NCI-H2196 (cell line): ENCODE results near the gene OIP5.
"Not testable (repeated sequence)": the region's sequence is repeated elsewhere in the genome, so short reads cannot be mapped to it uniquely, and the experiment has no call there.

Experiments used
- DNase-seq: peaks from one replicate; lab custom pipeline; 2025; ENCODE audit not compliant: unreplicated experiment; lab: John Stamatoyannopoulos, UW

Gene OIP5

DNA sequence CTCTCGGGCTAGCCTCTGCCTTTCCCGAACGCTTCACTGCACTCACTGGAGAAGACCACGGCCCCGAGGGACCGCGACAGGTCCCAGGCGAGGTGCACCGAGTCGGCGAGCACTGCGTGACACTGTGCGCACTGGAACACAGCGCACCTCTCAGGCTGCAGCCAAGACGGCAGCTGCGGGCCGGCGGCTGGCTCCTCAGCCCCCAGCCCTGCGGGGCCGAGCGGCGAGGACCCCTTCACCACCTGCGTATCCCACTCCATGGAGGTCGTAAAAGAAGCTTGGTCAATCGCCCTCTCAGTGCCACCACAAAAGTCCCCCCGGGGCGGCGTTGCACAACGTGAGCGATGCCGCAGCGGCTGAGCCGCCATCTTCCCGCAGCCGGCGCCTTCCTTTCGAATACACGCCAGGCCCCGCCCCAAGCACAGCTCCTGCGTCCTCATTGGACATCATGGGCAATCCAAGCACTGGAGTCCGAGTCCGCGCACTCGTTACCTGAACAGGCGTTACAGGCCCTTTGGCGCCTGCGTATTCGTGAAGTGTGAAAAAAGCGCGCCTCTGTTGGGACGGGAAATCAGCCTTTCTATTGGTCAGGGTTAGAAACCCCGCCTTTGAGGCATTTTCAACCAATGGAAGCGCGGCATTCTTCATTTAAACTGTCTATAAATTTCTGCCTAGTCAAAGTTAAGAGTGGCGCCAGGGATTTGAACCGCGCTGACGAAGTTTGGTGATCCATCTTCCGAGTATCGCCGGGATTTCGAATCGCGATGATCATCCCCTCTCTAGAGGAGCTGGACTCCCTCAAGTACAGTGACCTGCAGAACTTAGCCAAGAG is at the start of gene OIP5, which contains the start of gene NUSAP1:
Gene OIP5 (minus strand): TSS at position 398 of the 832 bp plus-strand sequence. CDS start 30 bp downstream, at position 368.
Gene NUSAP1 (plus strand): TSS at position 688 of the 832 bp plus-strand sequence. CDS start 77 bp downstream, at position 765.
- DNase-seq: peak; percentile 96

DNA sequence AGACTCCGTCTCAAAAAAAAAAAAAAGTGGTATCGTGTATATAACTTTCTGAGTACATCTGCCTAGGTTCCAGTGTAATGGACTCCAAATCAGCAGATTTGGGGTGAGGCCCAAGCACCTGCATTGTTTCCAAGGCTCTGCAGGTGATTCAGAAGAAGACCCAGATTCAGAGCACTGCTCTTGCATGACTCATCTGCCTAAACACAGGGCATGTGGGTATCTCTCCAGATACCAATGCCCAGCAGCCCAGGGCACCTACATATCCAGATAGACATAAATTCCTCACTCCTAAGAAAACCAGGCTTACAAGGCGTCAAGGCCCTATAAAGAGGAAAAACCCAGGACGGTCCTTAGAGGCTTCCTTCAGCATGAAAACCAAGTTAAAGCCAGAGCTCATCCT is 45.6 kb upstream of the OIP5 start:
- DNase-seq: no peak

DNA sequence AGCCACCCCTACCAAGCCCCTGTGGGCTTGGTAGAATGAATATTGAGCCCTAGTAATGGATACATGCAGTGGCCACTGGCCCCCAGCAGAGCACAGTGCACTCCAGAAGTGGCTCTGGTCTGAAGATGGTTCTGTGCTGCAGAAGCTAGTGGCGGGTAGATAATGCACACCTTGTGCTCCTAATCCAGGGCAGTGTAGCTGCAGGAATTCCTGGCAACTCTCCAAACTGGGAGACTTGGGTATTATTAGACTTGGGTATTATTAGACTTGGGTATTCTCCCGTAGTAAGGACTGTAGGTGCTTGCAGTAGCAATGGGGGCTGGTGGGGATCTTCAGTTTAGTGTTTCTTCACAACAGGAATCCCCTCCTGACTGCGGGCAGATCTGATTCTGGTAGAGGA is 35.0 kb upstream of the OIP5 start:
- no peak for DNase-seq

DNA sequence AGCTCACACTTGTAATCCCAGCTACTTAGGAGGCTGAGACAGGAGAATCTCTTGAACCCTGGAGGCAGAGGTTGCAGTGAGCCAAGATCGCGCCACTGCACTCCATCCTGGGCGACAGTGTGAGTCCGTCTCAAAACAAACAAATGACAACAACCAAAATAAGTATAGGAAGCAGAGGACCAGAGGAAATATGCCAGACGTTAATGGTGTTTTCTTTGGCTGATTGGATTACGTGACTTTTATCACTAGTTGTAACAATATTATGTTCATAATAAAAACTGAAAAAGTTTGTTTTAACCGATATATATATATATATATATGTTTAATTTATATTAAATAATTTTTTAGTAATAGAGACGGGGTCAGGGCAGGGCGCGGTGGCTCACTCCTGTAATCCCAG is 22.0 kb upstream of the OIP5 start:
- no peak for DNase-seq

DNA sequence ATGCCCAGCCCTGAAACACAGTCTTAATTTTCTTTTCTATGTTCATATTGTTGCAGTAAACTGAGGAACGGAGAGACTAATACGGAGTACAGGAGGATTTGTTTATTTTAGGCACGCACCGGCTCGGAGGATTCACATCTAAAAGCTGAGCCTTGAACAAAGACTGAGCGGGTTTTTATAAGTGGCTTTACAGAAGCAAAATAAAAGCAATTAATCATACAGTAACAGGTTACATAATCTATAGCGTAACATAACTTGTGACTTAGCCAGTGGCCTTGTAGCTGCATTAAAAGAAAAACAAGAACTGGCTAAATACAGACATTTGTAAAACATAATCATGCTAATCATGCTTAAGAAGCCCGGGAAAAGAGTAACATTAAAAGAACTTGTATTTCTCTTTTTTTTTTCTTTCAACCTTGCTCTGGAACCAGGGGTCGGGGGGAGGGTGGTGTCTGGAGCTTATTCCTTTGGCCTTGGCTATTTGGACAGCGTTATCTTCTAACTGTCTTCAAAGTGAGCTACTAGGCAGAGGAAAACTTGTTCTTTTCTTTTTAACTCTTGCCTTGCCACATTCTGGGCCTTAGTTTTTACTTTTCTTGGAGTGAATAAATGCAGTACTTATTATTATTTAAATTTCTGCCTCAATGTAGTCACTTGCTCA is 17.8 kb upstream of the OIP5 start:
- DNase-seq: no peak

DNA sequence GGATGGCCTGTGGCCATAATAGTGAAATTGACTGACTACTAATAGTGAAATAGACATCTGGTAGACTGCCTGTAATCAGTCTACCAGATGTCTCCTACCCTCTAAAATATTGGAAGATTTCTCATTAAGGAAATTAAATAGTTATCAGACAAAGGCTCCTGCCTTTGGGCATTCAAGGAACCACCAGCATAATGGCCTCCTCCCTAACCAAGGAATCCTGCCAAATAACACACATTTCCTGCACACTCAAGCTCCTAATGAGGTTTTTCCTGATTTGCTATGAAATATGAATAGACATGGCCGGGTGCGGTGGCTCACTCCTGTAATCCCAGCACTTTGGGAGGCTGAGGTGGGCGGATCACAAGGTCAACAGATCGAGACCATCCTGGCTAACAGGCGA is 14.8 kb upstream of the OIP5 start:
- DNase-seq: no peak

DNA sequence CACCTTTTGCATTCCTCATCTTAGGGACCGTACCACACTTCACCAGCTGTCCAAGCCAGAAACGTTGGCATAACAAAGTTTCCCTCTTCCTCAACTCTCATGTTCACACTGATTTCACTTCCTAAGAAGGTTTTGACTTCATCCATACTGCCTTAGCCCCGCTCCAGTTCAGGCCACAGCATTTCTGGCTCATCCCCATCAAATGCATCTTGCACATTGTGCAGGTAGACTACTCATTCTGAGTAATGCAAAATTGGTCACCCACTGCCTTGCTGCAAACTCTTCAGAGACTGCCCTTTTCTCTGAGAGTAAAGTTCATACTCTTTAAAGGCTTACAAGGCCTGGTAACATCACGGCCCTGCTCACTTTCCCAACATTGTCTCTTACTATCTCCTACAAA is 9.1 kb upstream of the OIP5 start:
- DNase-seq: no peak

DNA sequence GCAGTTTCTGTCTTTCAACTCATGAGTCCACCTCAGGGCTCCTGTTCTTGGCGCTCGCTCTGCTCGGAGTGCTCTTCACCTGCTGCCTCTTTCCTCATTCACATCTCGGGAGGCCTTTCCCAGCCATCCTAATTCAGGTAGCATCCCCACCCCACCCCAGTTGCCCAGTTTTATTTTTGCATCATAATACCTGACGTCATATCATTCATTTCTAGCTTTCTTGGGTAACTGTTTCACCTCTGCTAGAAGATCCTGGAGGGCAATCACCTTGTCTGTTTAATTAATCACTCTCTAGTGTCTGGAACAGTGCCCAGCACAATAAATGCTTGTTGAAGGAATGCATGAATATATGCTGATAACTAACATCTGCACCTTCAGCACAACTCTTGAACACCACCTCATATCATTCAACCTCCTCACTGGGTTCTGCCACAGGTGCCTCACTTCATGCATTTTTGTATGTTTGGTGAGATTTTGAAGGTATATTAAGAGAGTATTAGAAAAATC is 7.9 kb upstream of the OIP5 start:
- peak; percentile 1 for DNase-seq

DNA sequence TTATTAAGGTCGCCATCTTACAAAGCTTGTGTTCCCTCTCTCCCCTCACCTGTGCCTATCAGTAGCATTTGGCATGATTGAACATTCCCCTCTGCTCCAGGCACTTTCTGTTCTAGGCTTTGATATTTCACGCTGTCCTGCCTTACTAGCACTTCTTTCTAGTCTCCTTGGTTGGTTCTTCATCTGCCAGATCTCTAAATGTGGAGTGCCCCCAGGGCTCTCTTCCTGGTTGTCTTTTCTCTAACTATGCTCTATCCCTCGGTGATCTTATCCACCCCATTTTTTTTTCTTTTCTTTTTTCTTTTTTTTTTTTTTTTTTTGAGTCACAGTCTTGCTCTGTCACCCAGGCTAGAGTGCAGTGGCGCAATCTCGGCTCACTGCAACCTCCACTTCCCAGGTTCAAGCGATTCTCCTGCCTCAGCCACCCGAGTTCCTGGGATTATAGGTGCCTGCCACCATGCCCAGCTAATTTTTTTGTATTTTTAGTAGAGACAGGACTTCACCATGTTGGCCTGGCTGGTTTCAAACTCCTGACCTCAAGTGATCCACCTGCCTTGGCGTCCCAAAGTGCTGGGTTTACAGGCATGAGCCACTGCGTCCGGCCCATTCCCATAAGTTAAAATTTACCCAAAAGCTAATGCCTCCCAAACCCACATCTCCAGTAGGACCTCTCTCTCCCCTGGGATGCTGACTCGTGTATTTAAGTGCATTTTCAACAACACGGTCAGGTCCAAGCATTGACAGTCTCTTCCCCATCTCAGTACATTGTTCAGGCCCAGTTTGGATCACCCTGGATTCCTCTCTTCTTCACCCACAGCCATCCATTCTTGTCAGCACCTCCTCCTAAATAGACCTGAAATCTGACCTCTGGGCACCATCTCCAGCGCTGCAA is 5.5 kb upstream of the OIP5 start:
- DNase-seq: no peak

DNA sequence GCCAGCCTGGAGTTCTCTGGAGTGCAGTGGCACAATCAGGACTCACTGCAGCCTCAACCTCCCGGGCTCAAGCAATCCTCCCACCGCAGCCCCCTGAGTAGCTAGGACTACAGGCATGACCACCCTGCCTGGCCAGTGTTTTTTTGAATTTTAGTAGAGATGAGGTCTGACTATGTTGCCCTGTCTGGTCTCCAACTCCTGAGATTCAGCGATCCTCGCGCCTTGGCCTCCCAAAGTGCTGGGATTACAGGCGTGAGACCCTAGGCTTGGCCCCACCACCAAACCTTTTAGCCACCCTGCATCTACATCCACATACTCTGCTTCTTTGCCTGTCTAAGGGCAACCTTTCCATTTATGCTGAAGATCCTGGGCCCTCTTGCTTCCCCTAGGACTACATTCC is 4.7 kb upstream of the OIP5 start:
- DNase-seq: no peak

DNA sequence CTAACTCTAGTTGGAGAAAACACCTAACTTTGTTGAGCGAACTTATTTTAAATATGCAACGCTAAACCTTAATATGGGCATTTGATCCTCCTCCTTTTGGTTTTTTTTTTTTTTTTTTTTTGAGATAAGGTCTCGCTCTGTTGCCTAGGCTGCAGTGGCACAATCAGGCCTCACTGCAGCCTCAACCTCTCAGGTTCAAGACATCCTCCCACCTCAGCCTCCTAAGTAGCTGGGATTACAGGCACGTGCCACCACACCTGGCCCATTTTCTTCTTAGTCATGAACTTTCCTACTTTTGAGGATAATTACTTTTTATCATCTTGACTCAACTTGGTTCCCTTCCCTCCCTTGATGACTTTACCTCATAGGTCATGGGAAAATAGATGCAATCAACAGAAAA is 4.2 kb upstream of the OIP5 start:
- DNase-seq: no peak

DNA sequence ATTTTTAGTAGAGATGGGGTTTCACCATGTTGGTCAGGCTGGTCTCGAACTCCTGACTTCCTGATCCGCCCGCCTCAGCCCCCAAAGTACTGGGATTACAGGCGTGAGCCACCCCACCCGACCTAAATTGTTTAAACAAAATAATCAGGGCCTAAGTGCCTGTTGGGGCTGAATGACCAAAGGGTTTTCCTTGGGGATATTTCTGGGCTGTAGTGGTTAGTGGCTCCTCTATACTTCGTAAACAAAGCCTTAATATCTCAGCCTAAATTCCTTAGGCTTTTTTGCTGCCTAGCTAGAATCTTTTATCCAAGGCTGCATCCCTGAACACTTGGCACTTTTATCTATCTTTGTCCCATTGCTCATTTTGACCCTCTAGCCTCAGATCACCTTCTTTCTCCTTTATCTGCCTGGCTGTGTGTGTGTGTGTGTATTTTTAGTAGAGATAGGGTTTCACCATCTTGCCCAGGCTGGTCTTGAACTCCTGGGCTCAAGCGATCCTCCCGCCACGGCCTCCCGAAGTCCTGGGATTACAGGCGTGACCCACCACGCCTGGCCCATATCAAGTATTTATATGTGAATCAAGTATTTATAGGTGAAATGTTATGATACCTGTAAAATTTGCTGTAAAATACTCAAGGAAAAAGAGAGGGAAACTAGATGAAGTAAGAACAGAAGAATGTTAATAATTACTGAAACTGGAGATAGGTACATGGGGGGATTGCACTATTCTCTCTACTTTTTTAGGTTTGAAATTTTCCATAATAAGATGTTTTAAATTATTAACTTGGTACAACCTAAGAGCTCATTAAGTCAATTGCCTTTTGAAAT is 2.1 kb upstream of the OIP5 start:
- DNase-seq: no peak

DNA sequence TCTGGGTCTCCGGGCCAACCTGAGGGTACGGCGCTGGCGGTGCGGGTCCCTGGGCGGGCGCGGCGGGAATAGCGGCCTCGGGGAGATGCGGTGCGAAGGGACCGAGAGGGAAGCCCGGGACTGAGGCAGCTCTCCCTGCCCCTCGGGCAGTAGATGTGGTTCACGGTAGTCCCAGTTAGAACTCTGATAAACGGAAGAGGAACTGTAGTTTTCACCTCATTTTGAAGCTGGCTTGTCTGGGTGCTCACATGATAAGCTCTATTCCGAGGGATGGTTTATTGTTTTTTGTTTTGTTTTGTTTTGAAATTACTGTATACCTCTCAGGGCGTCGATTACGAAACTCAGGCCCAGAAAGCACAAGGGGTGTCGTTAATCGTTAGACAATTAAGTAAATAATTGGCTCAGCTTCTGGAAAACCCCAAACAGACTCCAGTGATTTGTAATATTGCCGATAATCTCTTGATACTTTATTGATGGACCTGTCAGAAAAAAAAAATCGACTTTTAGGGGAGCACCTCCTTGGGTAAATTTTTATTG is 703 bp upstream of the OIP5 start:
- DNase-seq: peak; percentile 18

DNA sequence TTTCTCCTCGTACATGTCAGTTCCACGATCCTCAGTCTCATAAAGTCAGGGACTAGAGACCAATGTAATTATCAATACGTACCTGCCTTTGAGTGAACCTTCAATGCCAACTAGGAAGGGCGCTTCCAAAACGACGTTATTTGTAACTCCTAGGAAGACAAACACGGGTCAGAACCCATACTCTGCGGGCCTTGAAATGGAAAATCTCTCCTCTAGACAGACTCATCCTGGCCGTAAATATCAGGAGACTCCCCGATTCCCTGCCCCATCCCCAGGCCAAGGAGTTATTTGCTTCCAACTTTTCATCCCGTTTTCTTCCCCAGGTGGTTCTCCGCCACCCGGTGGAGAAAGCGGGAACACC is 578 bp downstream of the OIP5 start:
- DNase-seq: peak; percentile 25

DNA sequence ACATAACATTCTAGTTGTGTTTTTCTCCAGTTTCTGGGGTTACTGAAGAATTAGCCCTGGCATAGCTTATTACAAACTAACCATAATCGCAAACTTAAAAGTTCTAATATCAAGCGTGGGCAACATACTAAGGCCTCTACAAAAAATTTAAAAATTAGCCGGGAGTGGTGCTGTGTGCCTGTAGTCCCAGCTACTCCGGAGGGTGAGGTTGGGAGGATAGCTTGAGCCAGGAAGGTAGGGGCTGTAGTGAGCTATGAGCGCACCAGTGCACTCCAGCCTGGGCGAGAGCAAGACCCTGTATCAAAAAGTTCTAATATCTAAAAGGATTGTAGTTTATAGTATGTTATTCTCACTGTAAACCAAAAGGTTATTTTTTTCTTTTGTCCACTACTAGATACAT is 1.1 kb downstream of the OIP5 start:
- DNase-seq: no peak

DNA sequence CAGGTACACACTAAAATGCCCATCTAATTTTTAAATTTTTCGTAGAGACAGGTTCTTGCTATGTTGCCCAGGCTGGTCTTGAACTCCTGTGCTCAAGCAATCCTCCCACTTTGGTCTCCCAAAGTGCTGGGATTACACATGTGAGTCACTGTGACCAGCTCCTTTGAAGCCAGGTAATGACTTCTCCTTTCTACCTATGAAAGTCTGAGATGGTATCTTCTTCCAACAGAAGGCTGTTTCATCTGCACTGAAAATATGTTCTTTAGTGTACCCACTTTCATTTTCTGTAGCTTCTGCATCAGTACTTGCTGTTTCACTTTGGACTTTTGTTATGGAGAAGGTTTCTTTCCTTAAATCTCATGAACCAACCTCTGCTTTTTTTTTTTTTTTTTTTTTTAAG is 8.8 kb downstream of the OIP5 start:
- DNase-seq: no peak

DNA sequence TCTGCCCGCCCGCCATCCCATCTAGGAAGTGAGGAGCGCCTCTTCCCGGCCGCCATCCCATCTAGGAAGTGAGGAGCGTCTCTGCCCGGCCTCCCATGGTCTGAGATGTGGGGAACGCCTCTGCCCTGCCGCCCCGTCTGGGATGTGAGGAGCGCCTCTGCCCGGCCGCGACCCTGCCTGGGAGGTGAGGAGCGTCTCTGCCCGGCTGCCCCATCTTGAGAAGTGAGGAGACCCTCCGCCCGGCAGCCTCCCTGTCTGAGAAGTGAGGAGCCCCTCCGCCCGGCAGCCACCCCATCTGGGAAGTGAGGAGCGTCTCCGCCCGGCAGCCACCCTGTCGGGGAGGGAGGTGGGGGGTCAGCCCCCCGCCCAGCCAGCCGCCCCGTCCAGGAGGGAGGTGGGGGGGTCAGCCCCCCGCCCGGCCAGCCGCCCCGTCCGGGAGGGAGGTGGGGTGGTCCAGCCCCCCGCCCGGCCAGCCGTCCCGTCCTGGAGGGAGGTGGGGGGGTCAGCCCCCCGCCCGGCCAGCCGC is 11.5 kb downstream of the OIP5 start:
- DNase-seq: not testable (repeated sequence)

DNA sequence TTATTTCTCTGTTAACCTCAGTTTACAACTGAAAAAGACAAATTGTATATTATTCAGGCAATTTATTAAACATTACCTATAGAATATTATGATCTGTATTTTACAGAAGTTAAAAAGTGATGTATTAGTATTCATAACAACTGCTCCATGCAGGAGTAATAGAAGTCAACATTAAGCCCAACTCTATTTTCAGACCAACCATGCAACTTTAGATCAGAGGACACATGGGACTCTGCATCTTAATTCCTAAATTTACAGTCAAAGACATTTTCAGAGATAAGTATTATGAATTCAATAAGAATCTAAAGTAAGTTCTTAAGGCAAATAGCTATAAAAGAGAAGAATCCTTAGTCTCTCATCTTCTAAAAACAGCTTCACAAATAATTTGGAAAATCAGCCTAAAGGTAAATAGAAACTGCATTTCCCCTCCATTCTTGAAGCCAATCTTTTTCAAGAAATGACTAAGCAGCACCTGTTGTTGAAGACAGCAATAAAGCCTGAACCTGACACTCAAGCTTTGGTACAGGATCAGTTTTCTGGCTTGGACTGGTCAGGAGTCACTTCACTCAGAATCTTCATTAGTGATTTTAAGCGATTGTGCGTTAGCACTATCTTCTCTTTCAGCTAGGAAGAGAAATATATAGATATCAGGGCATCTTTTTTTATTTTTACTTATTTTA is 23.0 kb downstream of the OIP5 start:
- no peak for DNase-seq

DNA sequence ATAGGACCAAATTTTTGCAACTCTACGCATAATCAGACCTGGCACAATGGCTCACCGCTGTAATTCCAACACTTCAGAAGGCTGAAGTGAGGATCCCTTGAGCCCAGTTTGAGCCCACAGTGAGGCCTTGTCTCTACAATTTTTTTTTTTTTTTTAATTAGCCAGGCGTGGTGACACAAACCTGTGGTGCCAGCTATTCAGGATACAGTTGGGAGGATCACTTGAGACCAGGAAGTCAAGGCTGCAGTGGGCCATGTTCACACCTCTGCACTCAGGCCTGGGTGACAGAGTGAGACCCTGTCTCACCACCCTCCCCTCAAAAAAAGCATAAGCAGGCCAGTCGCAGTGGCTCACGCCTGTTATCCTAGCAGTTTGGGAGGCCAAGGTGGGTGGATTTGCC is 24.7 kb downstream of the OIP5 start:
- DNase-seq: no peak
